ENCODE results near the gene CADM2. TPM values are rescaled to one million over a fixed set of nuclear protein-coding genes. Genes with fewer than 3 reads are reported as not detected.

Gene CADM2
- total RNA-seq, 1 donor from 2014 or later = 6.8 TPM

GRCh38 chr3:85740561-85740960 lies 781.8 kb downstream of the CADM2 start:
- Histone ChIP-seq H3K79me2 (ENCODE audit: low read depth) (no peaks in the 10 kb centered on the region), H3K27me3 (no peaks in the 10 kb centered on the region), H4K20me1 (ENCODE audit: low read depth) (no peaks in the 10 kb centered on the region), H2AFZ (replicated peaks) (no peak overlapping the region), H3K27ac (no peak overlapping the region), H3K4me1 (no peaks in the 10 kb centered on the region), H3K9me3 (ENCODE audit: low read depth) (no peaks in the 10 kb centered on the region), H3F3A (ENCODE audit: low read depth) (no peaks in the 10 kb centered on the region), H3K4me3 (no peak overlapping the region), H3K4me2 (no peak overlapping the region), H3K36me3 (no peaks in the 10 kb centered on the region), H3K9ac (no peak overlapping the region)
- Mint-ChIP-seq H3K27me3 (ENCODE audit: insufficient read depth, low read depth) (peaks cover 2% of the 10 kb centered on the region), H3K27ac (no peak overlapping the region), H3K36me3 (no peaks in the 10 kb centered on the region), H3K4me3 (no peak overlapping the region), H3K9me3 (no peaks in the 10 kb centered on the region), H3K4me1 (peaks cover 4% of the 10 kb centered on the region)
- TF ChIP-seq EZH2 (IDR thresholded peaks at IDR 0.05) (no peak), EZH2phosphoT487 (IDR thresholded peaks at IDR 0.05) (no peak), CTCF (IDR thresholded peaks at IDR 0.05) (no peak)
- no peak for DNase-seq (ENCODE audit: low spot score)

- TF ChIP-seq EZH2 (IDR thresholded peaks at IDR 0.05) = no peak
- no peak for TF ChIP-seq CTCF (IDR thresholded peaks at IDR 0.05)
- TF ChIP-seq EZH2phosphoT487 (IDR thresholded peaks at IDR 0.05) = no peak
- no peaks in the 10 kb centered on the region for H3K36me3 ChIP-seq
- H3K79me2 ChIP-seq (ENCODE audit: low read depth) = no peaks in the 10 kb centered on the region
- H3K4me3 Mint-ChIP-seq = no peak overlapping the region
- no peaks in the 10 kb centered on the region for H3K9me3 Mint-ChIP-seq
- no peak overlapping the region for H2AFZ ChIP-seq (replicated peaks)
- H3K4me1 Mint-ChIP-seq = no peaks in the 10 kb centered on the region
- no peaks in the 10 kb centered on the region for H3F3A ChIP-seq (ENCODE audit: low read depth)
- H3K36me3 Mint-ChIP-seq = no peaks in the 10 kb centered on the region
- no peak for DNase-seq (ENCODE audit: low spot score)
- H3K27ac ChIP-seq = no peak overlapping the region
- no peaks in the 10 kb centered on the region for H3K4me1 ChIP-seq
- no peaks in the 10 kb centered on the region for H4K20me1 ChIP-seq (ENCODE audit: low read depth)
- H3K27me3 Mint-ChIP-seq (ENCODE audit: insufficient read depth, low read depth) = no peaks in the 10 kb centered on the region
- no peak overlapping the region for H3K27ac Mint-ChIP-seq
- no peak overlapping the region for H3K4me3 ChIP-seq
- H3K9me3 ChIP-seq (ENCODE audit: low read depth) = no peaks in the 10 kb centered on the region
- no peak overlapping the region for H3K9ac ChIP-seq
- no peaks in the 10 kb centered on the region for H3K27me3 ChIP-seq
- no peak overlapping the region for H3K4me2 ChIP-seq
Observed at GRCh38 chr3:85758442-85758841, 799.7 kb downstream of the CADM2 start.

GRCh38 chr3:85760342-85760741 lies 801.6 kb downstream of the CADM2 start:
- no peak overlapping the region for H3K4me2 ChIP-seq
- H2AFZ ChIP-seq (replicated peaks) = no peak overlapping the region
- H3K4me1 ChIP-seq = no peaks in the 10 kb centered on the region
- no peak for DNase-seq (ENCODE audit: low spot score)
- H3K4me3 Mint-ChIP-seq = no peak overlapping the region
- no peaks in the 10 kb centered on the region for H3K9me3 ChIP-seq (ENCODE audit: low read depth)
- no peaks in the 10 kb centered on the region for H4K20me1 ChIP-seq (ENCODE audit: low read depth)
- no peaks in the 10 kb centered on the region for H3K9me3 Mint-ChIP-seq
- H3K36me3 ChIP-seq = no peaks in the 10 kb centered on the region
- no peaks in the 10 kb centered on the region for H3F3A ChIP-seq (ENCODE audit: low read depth)
- TF ChIP-seq EZH2phosphoT487 (IDR thresholded peaks at IDR 0.05) = no peak
- no peak for TF ChIP-seq CTCF (IDR thresholded peaks at IDR 0.05)
- no peak for TF ChIP-seq EZH2 (IDR thresholded peaks at IDR 0.05)
- no peaks in the 10 kb centered on the region for H3K36me3 Mint-ChIP-seq
- no peaks in the 10 kb centered on the region for H3K79me2 ChIP-seq (ENCODE audit: low read depth)
- H3K27me3 Mint-ChIP-seq (ENCODE audit: insufficient read depth, low read depth) = no peaks in the 10 kb centered on the region
- no peak overlapping the region for H3K27ac Mint-ChIP-seq
- no peak overlapping the region for H3K27ac ChIP-seq
- H3K27me3 ChIP-seq = no peaks in the 10 kb centered on the region
- H3K4me3 ChIP-seq = no peak overlapping the region
- no peaks in the 10 kb centered on the region for H3K4me1 Mint-ChIP-seq
- H3K9ac ChIP-seq = no peak overlapping the region

Measured in neural progenitor cell (in vitro differentiated cells).